Measurements from ENCODE around the gene SLC37A1. TPM values are rescaled to one million over a fixed set of nuclear protein-coding genes. Genes with fewer than 3 reads are reported as not detected.
A peak's percentile ranks its signal among the peaks of the same experiment; 100 is the strongest.

SLC37A1 gene
- total RNA-seq, 6 experiments from 2014 or later: not detected

- no peak for TF ChIP-seq CTCF (IDR thresholded peaks at IDR 0.05)
- H3K4me1 Mint-ChIP-seq (ENCODE audit: low read depth): no peaks in the 10 kb centered on the region; the same call in 1 of the 2 replicates
- H3K36me3 Mint-ChIP-seq (ENCODE audit: low read depth): no peaks in the 10 kb centered on the region
- no peak overlapping the region for H3K27ac Mint-ChIP-seq
- H3K4me3 Mint-ChIP-seq: no peak overlapping the region
- no peak for DNase-seq
- peaks cover 28% of the 10 kb centered on the region for H3K27me3 Mint-ChIP-seq (ENCODE audit: insufficient read depth)
- no peaks in the 10 kb centered on the region; the same call in 1 of the 2 replicates for H3K9me3 Mint-ChIP-seq
These were observed 1.2 kb downstream of the SLC37A1 start for GRCh38 chr21:42514883-42515228.

GRCh38 chr21:42515708-42516502, 2.3 kb downstream of the SLC37A1 start:
- H3K4me1 Mint-ChIP-seq (ENCODE audit: low read depth): no peaks in the 10 kb centered on the region; the same call in 1 of the 2 replicates
- H3K36me3 Mint-ChIP-seq (ENCODE audit: low read depth): no peaks in the 10 kb centered on the region
- no peak for TF ChIP-seq CTCF (IDR thresholded peaks at IDR 0.05)
- no peak for DNase-seq
- no peak overlapping the region for H3K4me3 Mint-ChIP-seq
- peaks cover 33% of the 10 kb centered on the region for H3K27me3 Mint-ChIP-seq (ENCODE audit: insufficient read depth)
- no peak overlapping the region for H3K27ac Mint-ChIP-seq
- no peaks in the 10 kb centered on the region; the same call in 1 of the 2 replicates for H3K9me3 Mint-ChIP-seq

GRCh38 chr21:42518215-42518614, 4.6 kb downstream of the SLC37A1 start:
- no peaks in the 10 kb centered on the region; the same call in 1 of the 2 replicates for H3K4me1 Mint-ChIP-seq (ENCODE audit: low read depth)
- no peaks in the 10 kb centered on the region; the same call in 1 of the 2 replicates for H3K9me3 Mint-ChIP-seq
- peaks cover 25% of the 10 kb centered on the region for H3K27me3 Mint-ChIP-seq (ENCODE audit: insufficient read depth)
- H3K27ac Mint-ChIP-seq: no peak overlapping the region
- DNase-seq: no peak
- no peak for TF ChIP-seq CTCF (IDR thresholded peaks at IDR 0.05)
- no peak overlapping the region for H3K4me3 Mint-ChIP-seq
- no peaks in the 10 kb centered on the region for H3K36me3 Mint-ChIP-seq (ENCODE audit: low read depth)

- H3K27ac Mint-ChIP-seq: no peak overlapping the region
- no peaks in the 10 kb centered on the region; the same call in 1 of the 2 replicates for H3K4me1 Mint-ChIP-seq (ENCODE audit: low read depth)
- peaks cover 24% of the 10 kb centered on the region for H3K27me3 Mint-ChIP-seq (ENCODE audit: insufficient read depth)
- no peak for TF ChIP-seq CTCF (IDR thresholded peaks at IDR 0.05)
- H3K36me3 Mint-ChIP-seq (ENCODE audit: low read depth): no peaks in the 10 kb centered on the region
- no peak overlapping the region for H3K4me3 Mint-ChIP-seq
- no peak for DNase-seq
- H3K9me3 Mint-ChIP-seq: no peaks in the 10 kb centered on the region; the same call in 1 of the 2 replicates
These were observed 5.0 kb downstream of the SLC37A1 start for GRCh38 chr21:42518626-42519025.

- peak; percentile 54 for TF ChIP-seq CTCF (IDR thresholded peaks at IDR 0.05)
- Mint-ChIP-seq H3K36me3 (ENCODE audit: low read depth) (no peaks in the 10 kb centered on the region), H3K27me3 (ENCODE audit: insufficient read depth) (peaks cover 20% of the 10 kb centered on the region), H3K4me1 (ENCODE audit: low read depth) (no peaks in the 10 kb centered on the region; the same call in 1 of the 2 replicates), H3K27ac (no peak overlapping the region), H3K9me3 (no peaks in the 10 kb centered on the region; the same call in 1 of the 2 replicates), H3K4me3 (no peak overlapping the region)
- no peak for DNase-seq
These were observed 7.1 kb downstream of the SLC37A1 start for GRCh38 chr21:42520628-42521253.
